HepG2 (cell line): ENCODE data around the gene RAPSN. TPM values are rescaled to one million over a fixed set of nuclear protein-coding genes. Genes with fewer than 3 reads are reported as not detected.

Experiments used
- FOXP4 ChIP-seq: sonication (generic); formaldehyde crosslinking; IDR thresholded peaks from 2 replicates; pipeline ENCODE4 v1.4.0; 2020; ENCODE audit warnings: missing genetic modification reagents
- HNF1B ChIP-seq: sonication (generic); formaldehyde crosslinking; IDR thresholded peaks from 2 replicates; pipeline ENCODE4 v1.5.1; 2020; ENCODE audit warnings: mild to moderate bottlenecking, moderate library complexity, missing genetic modification reagents
- IRF2 ChIP-seq: IDR thresholded peaks from 2 replicates; pipeline ENCODE4 v1.6.1; 2018; ENCODE audit warnings: missing genetic modification reagents, missing compliant biosample characterization
- KDM2A ChIP-seq: sonication (generic); formaldehyde crosslinking; IDR thresholded peaks from 2 replicates; pipeline ENCODE4 v1.4.0; 2020; ENCODE audit warnings: low read depth, missing genetic modification reagents, borderline replicate concordance
- MTA1 ChIP-seq: sonication (generic); formaldehyde crosslinking; IDR thresholded peaks from 2 replicates; pipeline ENCODE4 v1.4.0; 2020; ENCODE audit warnings: missing genetic modification reagents, mild to moderate bottlenecking, borderline replicate concordance
- REST ChIP-seq, 2 experiments: IDR thresholded peaks; 2 replicates each; pipeline ENCODE4 v1.6.1; 2011 to 2012; ENCODE audit warnings: low read length in 2 of 2, borderline replicate concordance in 1 of 2, low read depth in 1 of 2, mild to moderate bottlenecking in 1 of 2, moderate library complexity in 1 of 2
- SOX13 ChIP-seq, 3 experiments: fragments of 450-650 bp in 1 of 3; sonication (generic) in 1 of 3; formaldehyde crosslinking in 1 of 3; IDR thresholded peaks in 2 of 3; conservative IDR thresholded peaks in 1 of 3; 2 replicates each; pipeline versions ENCODE4 v1.5.0 to v1.6.1; 2016 to 2020; ENCODE audit warnings: antibody characterized with exemption in 1 of 3, mild to moderate bottlenecking in 1 of 3, missing compliant biosample characterization in 1 of 3, missing genetic modification reagents in 1 of 3, moderate library complexity in 1 of 3
- SOX6 ChIP-seq, 2 experiments: fragments of 450-650 bp in 1 of 2; sonication (generic) in 1 of 2; formaldehyde crosslinking in 1 of 2; IDR thresholded peaks; 2 replicates each; pipeline versions ENCODE4 v1.4.0 to v1.6.1; 2017 to 2020; ENCODE audit warnings: antibody characterized with exemption in 1 of 2, mild to moderate bottlenecking in 1 of 2, missing genetic modification reagents in 1 of 2
- STAT6 ChIP-seq: sonication (generic); formaldehyde crosslinking; IDR thresholded peaks from 2 replicates; pipeline ENCODE4 v1.4.0; 2020; ENCODE audit warnings: missing genetic modification reagents, mild to moderate bottlenecking, borderline replicate concordance
- ZNF609 ChIP-seq: sonication (generic); formaldehyde crosslinking; IDR thresholded peaks from 2 replicates; pipeline ENCODE4 v1.4.0; 2020; ENCODE audit warnings: mild to moderate bottlenecking, missing genetic modification reagents, borderline replicate concordance
- ZNF672 ChIP-seq: sonication (generic); formaldehyde crosslinking; IDR thresholded peaks from 2 replicates; pipeline ENCODE4 v1.8.1; 2022; ENCODE audit warnings: missing genetic modification reagents
- polyA plus RNA-seq, 8 experiments: library from polyadenylated mRNA; depleted of rRNA in 3 of 8; stranded (reverse) in 7 of 8; unstranded in 1 of 8; fragments of >200 nt; fragmentation: Illumina TruSeq in 4 of 8; extraction: Trizol in 4 of 8; gene quantifications; 2 replicates each; pipeline versions ENCODE4 v1.2.1 to v1.2.3, GENCODE V29; 2011 to 2016; ENCODE audit warnings: low read depth in 4 of 8, missing spikeins in 1 of 8, mixed read lengths in 1 of 8; ENCODE audit not compliant: insufficient read depth in 1 of 8
- total RNA-seq, 5 experiments: library from RNA; depleted of rRNA; stranded (reverse); fragments of >200 nt; fragmentation: Illumina TruSeq; extraction: Trizol; gene quantifications; 2 replicates each; pipeline ENCODE4 v1.2.3, GENCODE V29; 2016; ENCODE audit warnings: low read depth in 1 of 5

The RAPSN gene
- total and polyA plus RNA-seq, 2 of the 13 experiments (the other 11 are each of a cell fraction or from before 2014, with no cell fraction given): 0.15 to 1.2 TPM

- TF ChIP-seq HNF1B (0 out of 2 replicates have a peak, but pooled peaks have one; percentile 46), IRF2 (no peak), ZNF609 (CRISPR knock-in tag) (peak; percentile 56; the same call in 1 of the 2 replicates), KDM2A (CRISPR knock-in tag) (no peak), SOX6 (IDR thresholded peaks at IDR 0.05) (no peak), SOX6 (CRISPR knock-in tag; IDR thresholded peaks at IDR 0.05) (peak; percentile 37; the same call in 1 of the 2 replicates), ZNF672 (no peak), SOX13 (IDR thresholded peaks at IDR 0.05) (no peak), SOX13 (CRISPR knock-in tag; conservative IDR thresholded peaks at IDR 0.05 in 1 of 2, IDR thresholded peaks at IDR 0.05 in 1 of 2) (peak in 1 of 2 experiments; percentile 56; a peak in 1 of 4 replicates), REST (IDR thresholded peaks at IDR 0.05; ENCODE audit: borderline replicate concordance in 1 of 2, low read depth in 1 of 2, low read length in 2 of 2) (peak in 1 of 2 experiments; percentile 32; a peak in 1 of 4 replicates), MTA1 (CRISPR knock-in tag) (peak; percentile 80; the same call in 1 of the 2 replicates), STAT6 (CRISPR knock-in tag) (no peak), FOXP4 (CRISPR knock-in tag) (0 out of 2 replicates have a peak, but pooled peaks have one; percentile 33)
These were observed 13.2 kb downstream of the RAPSN start (continued) for GRCh38 chr11:47435687-47436086.
